ENCODE measurements around the gene FAM193A.

FAM193A gene

GRCh38 chr4:2578106-2578505, 41.7 kb downstream of the FAM193A start:
- H3K79me2 ChIP-seq (ENCODE audit: insufficient read depth, low read length) = peaks cover 15% of the 10 kb centered on the region

GRCh38 chr4:2579910-2580309, 43.5 kb downstream of the FAM193A start:
- H3K9me3 ChIP-seq (ENCODE audit: low read length) = no peaks in the 10 kb centered on the region
- peaks cover 11% of the 10 kb centered on the region for H3K4me1 ChIP-seq (ENCODE audit: insufficient read depth, low read length, severe bottlenecking)
- no peaks in the 10 kb centered on the region for H3K36me3 ChIP-seq (ENCODE audit: insufficient read depth, low read length)
- H3F3A ChIP-seq (ENCODE audit: insufficient read depth, low read length) = no peaks in the 10 kb centered on the region
- peaks cover 18% of the 10 kb centered on the region for H3K79me2 ChIP-seq (ENCODE audit: insufficient read depth, low read length)
- H3K4me3 ChIP-seq (ENCODE audit: low read depth, low read length, poor library complexity, severe bottlenecking) = no peak overlapping the region
- no peak overlapping the region for H3K27ac ChIP-seq (ENCODE audit: low read depth, low read length, poor library complexity, severe bottlenecking)
- H3K4me2 ChIP-seq (ENCODE audit: low read length) = no peak overlapping the region
- TF ChIP-seq CTCF (IDR thresholded peaks at IDR 0.05; ENCODE audit: low read length) = no peak
- TF ChIP-seq EZH2 (IDR thresholded peaks at IDR 0.05; ENCODE audit: borderline replicate concordance, low read length) = no peak
- H3K9me2 ChIP-seq (ENCODE audit: low read depth, low read length) = no peaks in the 10 kb centered on the region
- H2AFZ ChIP-seq (ENCODE audit: low read length) = no peak overlapping the region
- no peaks in the 10 kb centered on the region for H4K20me1 ChIP-seq (ENCODE audit: insufficient read depth, low read length)
- H3K27me3 ChIP-seq (ENCODE audit: insufficient read depth, low read length) = no peaks in the 10 kb centered on the region
- no peak overlapping the region for H3K9ac ChIP-seq (ENCODE audit: low read length)

More at GRCh38 chr4:2578106-2578505, 41.7 kb downstream of the FAM193A start:
- no peak overlapping the region for H3K4me3 ChIP-seq (ENCODE audit: low read depth, low read length, poor library complexity, severe bottlenecking)
- no peaks in the 10 kb centered on the region for H3K27me3 ChIP-seq (ENCODE audit: insufficient read depth, low read length)
- TF ChIP-seq CTCF (IDR thresholded peaks at IDR 0.05; ENCODE audit: low read length) = no peak
- H3F3A ChIP-seq (ENCODE audit: insufficient read depth, low read length) = no peaks in the 10 kb centered on the region
- no peak overlapping the region for H3K27ac ChIP-seq (ENCODE audit: low read depth, low read length, poor library complexity, severe bottlenecking)
- no peak overlapping the region for H2AFZ ChIP-seq (ENCODE audit: low read length)
- H3K9me3 ChIP-seq (ENCODE audit: low read length) = no peaks in the 10 kb centered on the region
- H3K4me1 ChIP-seq (ENCODE audit: insufficient read depth, low read length, severe bottlenecking) = peaks cover 25% of the 10 kb centered on the region
- no peaks in the 10 kb centered on the region for H3K9me2 ChIP-seq (ENCODE audit: low read depth, low read length)
- no peaks in the 10 kb centered on the region for H4K20me1 ChIP-seq (ENCODE audit: insufficient read depth, low read length)
- H3K4me2 ChIP-seq (ENCODE audit: low read length) = no peak overlapping the region
- H3K9ac ChIP-seq (ENCODE audit: low read length) = no peak overlapping the region
- H3K36me3 ChIP-seq (ENCODE audit: insufficient read depth, low read length) = no peaks in the 10 kb centered on the region

GRCh38 chr4:2583092-2583491, 46.6 kb downstream of the FAM193A start:
- Histone ChIP-seq H4K20me1 (ENCODE audit: insufficient read depth, low read length) (no peaks in the 10 kb centered on the region), H3K4me2 (ENCODE audit: low read length) (no peak overlapping the region), H3K79me2 (ENCODE audit: insufficient read depth, low read length) (peaks cover 18% of the 10 kb centered on the region; the same call in 1 of the 2 replicates), H3K9me3 (ENCODE audit: low read length) (no peaks in the 10 kb centered on the region), H3K36me3 (ENCODE audit: insufficient read depth, low read length) (no peaks in the 10 kb centered on the region), H3K4me1 (ENCODE audit: insufficient read depth, low read length, severe bottlenecking) (peaks cover 19% of the 10 kb centered on the region), H3K9ac (ENCODE audit: low read length) (no peak overlapping the region), H3K4me3 (ENCODE audit: low read depth, low read length, poor library complexity, severe bottlenecking) (no peak overlapping the region), H3K27ac (ENCODE audit: low read depth, low read length, poor library complexity, severe bottlenecking) (no peak overlapping the region), H3K27me3 (ENCODE audit: insufficient read depth, low read length) (no peaks in the 10 kb centered on the region), H3K9me2 (ENCODE audit: low read depth, low read length) (no peaks in the 10 kb centered on the region), H2AFZ (ENCODE audit: low read length) (no peak overlapping the region), H3F3A (ENCODE audit: insufficient read depth, low read length) (no peaks in the 10 kb centered on the region)
- TF ChIP-seq EZH2 (IDR thresholded peaks at IDR 0.05; ENCODE audit: borderline replicate concordance, low read length) (no peak), CTCF (IDR thresholded peaks at IDR 0.05; ENCODE audit: low read length) (no peak)

All from OCI-LY1 (cell line).